HG02588 (cell line): ENCODE measurements around the gene ADAMTS2.

Experiments used
- ATAC-seq: cut with Tn5 transposase; IDR thresholded peaks from one replicate; pipeline ENCODE4 v1.9.1; 2021; ENCODE audit warnings: mild to moderate bottlenecking, moderate library complexity; ENCODE audit not compliant: unreplicated experiment

Gene ADAMTS2

GRCh38 chr5:179239256-179240135, 105.8 kb downstream of the ADAMTS2 start:
- no peak for ATAC-seq

GRCh38 chr5:179238628-179238970, 106.7 kb downstream of the ADAMTS2 start:
- ATAC-seq: no peak

- no peak for ATAC-seq
Observed at GRCh38 chr5:179237770-179238627, 107.3 kb downstream of the ADAMTS2 start.

- ATAC-seq: no peak
Observed at GRCh38 chr5:179235416-179236400, 109.6 kb downstream of the ADAMTS2 start.

- ATAC-seq: no peak
Observed at GRCh38 chr5:179234563-179235135, 110.6 kb downstream of the ADAMTS2 start.

GRCh38 chr5:179233909-179234562, 111.2 kb downstream of the ADAMTS2 start:
- ATAC-seq: no peak

GRCh38 chr5:179232091-179232735, 113.0 kb downstream of the ADAMTS2 start:
- ATAC-seq: no peak

GRCh38 chr5:179231309-179231708, 114.0 kb downstream of the ADAMTS2 start:
- no peak for ATAC-seq

- no peak for ATAC-seq
Observed at GRCh38 chr5:179230061-179230461, 115.2 kb downstream of the ADAMTS2 start.

- ATAC-seq: no peak
Observed at GRCh38 chr5:179229331-179229831, 115.9 kb downstream of the ADAMTS2 start.

- no peak for ATAC-seq
Observed at GRCh38 chr5:179228341-179229121, 116.7 kb downstream of the ADAMTS2 start.

GRCh38 chr5:179227580-179228311, 117.5 kb downstream of the ADAMTS2 start:
- no peak for ATAC-seq

- no peak for ATAC-seq
Observed at GRCh38 chr5:179227229-179227579, 118.1 kb downstream of the ADAMTS2 start.

- no peak for ATAC-seq
Observed at GRCh38 chr5:179226696-179227095, 118.6 kb downstream of the ADAMTS2 start.

GRCh38 chr5:179225387-179225786, 119.9 kb downstream of the ADAMTS2 start:
- ATAC-seq: no peak

- no peak for ATAC-seq
Observed at GRCh38 chr5:179224741-179225140, 120.5 kb downstream of the ADAMTS2 start.

- ATAC-seq: no peak
Observed at GRCh38 chr5:179223961-179224360, 121.3 kb downstream of the ADAMTS2 start.

- ATAC-seq: no peak
Observed at GRCh38 chr5:179223528-179223927, 121.7 kb downstream of the ADAMTS2 start.
